MM.1S (cell line): ENCODE data around the gene FAM53A.

Experiments
- DNase-seq: peaks from one replicate; pipeline ENCODE4 v3.0.0-alpha.2; 2015
- H2AFZ ChIP-seq: fragments of 300-600 bp; sonication (generic); 2 replicates; pipeline ENCODE4 v1.6.0; 2016; ENCODE audit warnings: antibody characterized with exemption, low read length
- H3F3A ChIP-seq: fragments of 300-600 bp; sonication (generic); 2 replicates; pipeline ENCODE4 v1.6.1; 2016; ENCODE audit warnings: mild to moderate bottlenecking, antibody characterized with exemption, low read length, moderate library complexity, mixed read lengths; ENCODE audit not compliant: insufficient read depth
- H3K27ac ChIP-seq: fragments of 300-600 bp; sonication (generic); 2 replicates; pipeline ENCODE4 v1.5.1; 2016; ENCODE audit warnings: mild to moderate bottlenecking, low read length
- H3K27me3 ChIP-seq: fragments of 300-600 bp; sonication (generic); replicated peaks from 2 replicates; pipeline ENCODE4 v1.6.0; 2016; ENCODE audit warnings: low read length; ENCODE audit not compliant: insufficient read depth
- H3K36me3 ChIP-seq: fragments of 300-600 bp; sonication (generic); replicated peaks from 2 replicates; pipeline ENCODE4 v1.6.1; 2016; ENCODE audit warnings: mild to moderate bottlenecking, low read length, mixed read lengths; ENCODE audit not compliant: insufficient read depth
- H3K4me1 ChIP-seq: fragments of 300-600 bp; sonication (generic); 2 replicates; pipeline ENCODE4 v1.6.1; 2016; ENCODE audit warnings: low read length, mixed read lengths
- H3K4me2 ChIP-seq: fragments of 300-600 bp; sonication (generic); 2 replicates; pipeline ENCODE4 v1.6.0; 2016; ENCODE audit warnings: low read depth, low read length
- H3K4me3 ChIP-seq: fragments of 300-600 bp; sonication (generic); 2 replicates; pipeline ENCODE4 v1.5.1; 2016; ENCODE audit warnings: low read length, mixed read lengths
- H3K79me2 ChIP-seq: fragments of 300-600 bp; sonication (generic); 2 replicates; pipeline ENCODE4 v1.6.1; 2016; ENCODE audit warnings: mixed run types, low read length, mixed read lengths
- H3K9ac ChIP-seq: fragments of 300-600 bp; sonication (generic); 2 replicates; pipeline ENCODE4 v1.6.1; 2016; ENCODE audit warnings: low read length, mixed read lengths
- H3K9me2 ChIP-seq: fragments of 300-600 bp; sonication (generic); replicated peaks from 2 replicates; pipeline ENCODE4 v1.6.1; 2016; ENCODE audit warnings: mild to moderate bottlenecking, low read length, mixed read lengths; ENCODE audit not compliant: insufficient read depth
- H3K9me3 ChIP-seq: fragments of 300-600 bp; sonication (generic); replicated peaks from 2 replicates; pipeline ENCODE4 v1.6.1; 2016; ENCODE audit warnings: mild to moderate bottlenecking, low read length, mixed read lengths; ENCODE audit not compliant: insufficient read depth
- H4K20me1 ChIP-seq: fragments of 300-600 bp; sonication (generic); 2 replicates; pipeline ENCODE4 v1.6.1; 2016; ENCODE audit warnings: mild to moderate bottlenecking, low read length, moderate library complexity, mixed read lengths; ENCODE audit not compliant: insufficient read depth
- CTCF ChIP-seq: fragments of 300-600 bp; sonication (generic); IDR thresholded peaks from 2 replicates; pipeline ENCODE4 v1.5.1; 2016; ENCODE audit warnings: antibody characterized with exemption, low read length, mixed read lengths
- EZH2 ChIP-seq: fragments of 300-600 bp; sonication (generic); optimal IDR thresholded peaks from 2 replicates; pipeline ENCODE3; 2017; ENCODE audit warnings: low read depth, mild to moderate bottlenecking, antibody characterized with exemption, low read length, mixed read lengths
- EZH2phosphoT487 ChIP-seq: fragments of 300-600 bp; sonication (generic); IDR thresholded peaks from 2 replicates; pipeline ENCODE4 v1.6.1; 2018; ENCODE audit warnings: antibody characterized with exemption, low read length

The FAM53A gene

GRCh38 chr4:1593881-1594345 is 90.2 kb downstream of the FAM53A start:
- Histone ChIP-seq H3K9me3 (no peaks in the 10 kb centered on the region), H3K4me1 (no peaks in the 10 kb centered on the region), H3K9me2 (no peaks in the 10 kb centered on the region), H3K36me3 (no peaks in the 10 kb centered on the region), H3K4me2 (no peak overlapping the region), H3K27ac (no peak overlapping the region), H3K27me3 (peaks cover 13% of the 10 kb centered on the region), H3K4me3 (no peak overlapping the region), H3K9ac (no peak overlapping the region), H4K20me1 (no peaks in the 10 kb centered on the region), H3F3A (no peaks in the 10 kb centered on the region), H2AFZ (no peak overlapping the region), H3K79me2 (no peaks in the 10 kb centered on the region)
- TF ChIP-seq EZH2 = no peak
- TF ChIP-seq EZH2phosphoT487 = no peak
- TF ChIP-seq CTCF = no peak
- DNase-seq = no peak

- DNase-seq = no peak
- Histone ChIP-seq H2AFZ (no peak overlapping the region), H3K9me3 (no peaks in the 10 kb centered on the region), H3K79me2 (no peaks in the 10 kb centered on the region), H3K4me3 (no peak overlapping the region), H3K27ac (no peak overlapping the region), H3K9ac (no peak overlapping the region), H3K27me3 (peaks cover 9% of the 10 kb centered on the region), H3K9me2 (no peaks in the 10 kb centered on the region), H3K36me3 (no peaks in the 10 kb centered on the region), H3F3A (no peaks in the 10 kb centered on the region), H4K20me1 (no peaks in the 10 kb centered on the region), H3K4me1 (no peaks in the 10 kb centered on the region), H3K4me2 (no peak overlapping the region)
- no peak for TF ChIP-seq EZH2phosphoT487
- TF ChIP-seq EZH2 = no peak
- no peak for TF ChIP-seq CTCF
These were observed 90.7 kb downstream of the FAM53A start for GRCh38 chr4:1593458-1593857.

- no peaks in the 10 kb centered on the region for H3K36me3 ChIP-seq
- TF ChIP-seq EZH2phosphoT487 (no peak), EZH2 (no peak), CTCF (no peak)
- no peak overlapping the region for H3K9ac ChIP-seq
- no peaks in the 10 kb centered on the region for H3F3A ChIP-seq
- no peaks in the 10 kb centered on the region for H3K9me2 ChIP-seq
- DNase-seq = no peak
- no peaks in the 10 kb centered on the region for H3K79me2 ChIP-seq
- no peaks in the 10 kb centered on the region for H3K9me3 ChIP-seq
- no peaks in the 10 kb centered on the region for H3K4me1 ChIP-seq
- H4K20me1 ChIP-seq = no peaks in the 10 kb centered on the region
- H3K27ac ChIP-seq = no peak overlapping the region
- no peak overlapping the region for H3K4me2 ChIP-seq
- H3K27me3 ChIP-seq = peaks cover 6% of the 10 kb centered on the region
- H3K4me3 ChIP-seq = no peak overlapping the region
- H2AFZ ChIP-seq = no peak overlapping the region
These were observed 91.2 kb downstream of the FAM53A start for GRCh38 chr4:1592709-1593417.
